Left ventricle myocardium inferior (tissue), 1 donor: ENCODE results near the gene CRYM. TPM values are rescaled to one million over a fixed set of nuclear protein-coding genes. Genes with fewer than 3 reads are reported as not detected.

Experiments used
- DNase-seq: peaks from one replicate; pipeline ENCODE4 v3.0.0-alpha.2; 2020
- H3K27ac ChIP-seq: fragments of 200-600 bp; replicated peaks from 2 replicates; pipeline ENCODE4 v1.8.0; 2021
- H3K27me3 ChIP-seq: fragments of 200-600 bp; 2 replicates; pipeline ENCODE4 v1.8.0; 2021; ENCODE audit warnings: low read depth
- H3K36me3 ChIP-seq: fragments of 200-600 bp; 2 replicates; pipeline ENCODE4 v1.8.0; 2021
- H3K4me1 ChIP-seq: fragments of 200-600 bp; 2 replicates; pipeline ENCODE4 v1.8.0; 2021
- H3K4me3 ChIP-seq: fragments of 200-600 bp; 2 replicates; pipeline ENCODE4 v1.8.0; 2021; ENCODE audit warnings: mild to moderate bottlenecking, moderate library complexity
- H3K9me3 ChIP-seq: fragments of 200-600 bp; replicated peaks from 2 replicates; pipeline ENCODE4 v1.8.0; 2021
- CTCF ChIP-seq: fragments of 200-600 bp; IDR thresholded peaks from 2 replicates; pipeline ENCODE4 v1.8.0; 2021; ENCODE audit warnings: antibody characterized with exemption, mild to moderate bottlenecking, borderline replicate concordance
- intact Hi-C: fragments of 100-400 bp; cut with micrococcal nuclease; formaldehyde crosslinking; loops from one replicate; pipeline ENCODE4 v1.11.0; 2022
- total RNA-seq: library from RNA; stranded (reverse); fragmentation: NEBNext Ultra II Directional; extraction: Animal tissue kit (Norgen Biotek cat#: 25700); gene quantifications from one replicate; pipeline ENCODE4 v1.2.1, GENCODE V29; 2021
- donor health status: DM: no; HTN: yes; CAD: no; lungs with severe emphysema.

Gene CRYM
- total RNA-seq, 1 donor from 2014 or later: 147 TPM

- H3K4me3 ChIP-seq: no peak overlapping the region
- no peaks in the 10 kb centered on the region for H3K9me3 ChIP-seq
- intact Hi-C loops: no loop called here
- TF ChIP-seq CTCF: no peak
- no peaks in the 10 kb centered on the region for H3K27me3 ChIP-seq
- no peaks in the 10 kb centered on the region for H3K36me3 ChIP-seq
- peaks cover 9% of the 10 kb centered on the region for H3K4me1 ChIP-seq
- no peak for DNase-seq
- no peak overlapping the region for H3K27ac ChIP-seq
Measured at GRCh38 chr16:21244518-21245215, 33.4 kb downstream of the CRYM start.

- H3K4me3 ChIP-seq: no peak overlapping the region
- no peaks in the 10 kb centered on the region for H3K9me3 ChIP-seq
- H3K27me3 ChIP-seq: no peaks in the 10 kb centered on the region
- intact Hi-C loops: no loop called here
- no peak for TF ChIP-seq CTCF
- H3K27ac ChIP-seq: no peak overlapping the region
- DNase-seq: no peak
- H3K4me1 ChIP-seq: peaks cover 8% of the 10 kb centered on the region
- H3K36me3 ChIP-seq: no peaks in the 10 kb centered on the region
Measured at GRCh38 chr16:21242756-21243155, 35.3 kb downstream of the CRYM start.

GRCh38 chr16:21239646-21240045 lies 38.4 kb downstream of the CRYM start:
- TF ChIP-seq CTCF: no peak
- Histone ChIP-seq H3K27me3 (peaks cover 6% of the 10 kb centered on the region), H3K27ac (no peak overlapping the region), H3K4me1 (no peaks in the 10 kb centered on the region), H3K9me3 (no peaks in the 10 kb centered on the region), H3K4me3 (no peak overlapping the region), H3K36me3 (no peaks in the 10 kb centered on the region)
- DNase-seq: no peak
- intact Hi-C loops: no loop called here

DNA sequence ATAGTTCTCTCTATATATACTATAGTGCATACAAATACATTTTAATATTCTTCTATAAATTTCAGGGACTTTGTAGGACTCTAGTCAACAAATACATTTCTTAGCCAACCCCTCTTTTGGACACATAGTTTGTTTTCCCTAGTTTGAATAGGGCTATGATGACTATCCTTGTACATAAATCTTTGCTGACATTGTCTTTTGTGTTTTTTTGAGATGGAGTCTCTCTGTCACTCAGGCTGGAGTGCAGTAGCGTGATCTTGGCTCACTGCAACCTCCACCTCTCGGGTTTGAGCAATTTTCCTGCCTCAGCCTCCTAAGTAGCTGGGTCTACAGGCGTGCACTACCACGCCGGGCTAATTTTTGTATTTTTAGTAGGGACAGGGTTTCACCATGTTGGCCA lies 41.3 kb downstream of the CRYM start:
- Histone ChIP-seq H3K4me3 (no peak overlapping the region), H3K36me3 (no peaks in the 10 kb centered on the region), H3K4me1 (no peaks in the 10 kb centered on the region), H3K9me3 (no peaks in the 10 kb centered on the region), H3K27me3 (peaks cover 6% of the 10 kb centered on the region), H3K27ac (no peak overlapping the region)
- no peak for TF ChIP-seq CTCF
- intact Hi-C loops: no loop called here
- no peak for DNase-seq

GRCh38 chr16:21235199-21235585 lies 42.9 kb downstream of the CRYM start:
- H3K27me3 ChIP-seq: peaks cover 6% of the 10 kb centered on the region
- no peak overlapping the region for H3K27ac ChIP-seq
- no peaks in the 10 kb centered on the region for H3K36me3 ChIP-seq
- no peak for DNase-seq
- intact Hi-C loops: no loop called here
- TF ChIP-seq CTCF: no peak
- H3K9me3 ChIP-seq: no peaks in the 10 kb centered on the region
- no peak overlapping the region for H3K4me3 ChIP-seq
- H3K4me1 ChIP-seq: no peaks in the 10 kb centered on the region
